HG03108 (cell line): ENCODE measurements around the gene SGK1.
A peak's percentile ranks its signal among the peaks of the same experiment; 100 is the strongest.
"Not testable (repeated sequence)": the region's sequence is repeated elsewhere in the genome, so short reads cannot be mapped to it uniquely, and the experiment has no call there.

Experiments
- ATAC-seq: cut with Tn5 transposase; IDR thresholded peaks from one replicate; pipeline ENCODE4 v1.9.1; 2021; ENCODE audit warnings: moderate library complexity; ENCODE audit not compliant: unreplicated experiment

SGK1 gene

DNA sequence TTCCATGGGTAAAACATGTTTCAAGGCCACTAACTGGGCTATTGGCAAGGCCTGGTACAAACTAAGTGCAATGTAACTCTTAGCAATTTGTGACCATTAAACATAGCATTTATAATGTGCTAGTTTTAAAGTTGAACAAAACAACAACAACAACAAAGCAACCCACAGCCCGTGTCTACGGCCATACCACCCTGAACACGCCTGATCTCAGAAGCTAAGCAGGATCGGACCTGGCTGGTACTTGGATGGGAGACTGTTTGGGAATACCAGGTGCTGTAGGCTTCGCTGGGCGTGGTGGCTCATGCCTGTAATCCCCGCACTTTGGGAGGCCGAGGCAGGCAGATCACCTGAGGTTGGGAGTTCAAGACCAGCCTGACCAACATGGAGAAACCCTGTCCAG, 61.0 kb downstream of the SGK1 start:
- no peak for ATAC-seq

DNA sequence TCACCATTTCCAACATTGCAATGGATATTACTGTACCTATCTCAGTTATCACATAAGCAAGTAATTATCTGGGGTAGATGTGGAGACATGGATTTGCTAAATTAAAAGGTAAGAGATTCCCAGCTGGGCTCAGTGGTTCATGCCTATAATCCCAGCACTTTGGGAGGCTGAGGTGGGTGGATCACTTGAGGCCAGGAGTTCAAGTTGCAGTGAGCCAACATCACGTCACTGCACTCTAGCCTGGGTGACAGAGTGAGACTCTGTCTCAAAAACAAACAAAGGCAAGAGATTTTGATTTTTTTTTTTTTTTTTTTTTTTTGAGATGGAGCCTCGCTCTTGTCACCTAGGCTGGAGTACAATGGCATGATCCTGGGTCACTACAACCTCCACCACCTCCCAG, 62.6 kb downstream of the SGK1 start:
- not testable (repeated sequence) for ATAC-seq

DNA sequence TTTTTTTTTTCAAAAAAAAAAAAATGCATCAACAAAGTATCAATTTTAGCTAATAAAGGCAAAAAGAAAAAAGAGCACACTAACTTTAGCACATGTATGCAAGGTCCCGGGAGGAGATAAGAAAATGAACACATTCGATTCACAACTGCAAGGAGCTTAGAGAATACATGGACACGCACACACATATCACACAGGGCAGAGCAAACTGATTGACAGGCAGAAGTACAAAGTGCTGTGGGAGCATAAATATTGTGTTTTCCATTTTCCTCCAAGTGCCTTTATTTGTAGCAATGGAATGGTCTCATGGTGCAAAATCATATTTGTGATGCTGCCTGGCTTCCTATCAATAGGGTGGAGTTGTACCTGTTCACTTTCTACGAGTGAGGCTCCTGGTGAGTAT, 63.8 kb downstream of the SGK1 start:
- ATAC-seq: no peak

DNA sequence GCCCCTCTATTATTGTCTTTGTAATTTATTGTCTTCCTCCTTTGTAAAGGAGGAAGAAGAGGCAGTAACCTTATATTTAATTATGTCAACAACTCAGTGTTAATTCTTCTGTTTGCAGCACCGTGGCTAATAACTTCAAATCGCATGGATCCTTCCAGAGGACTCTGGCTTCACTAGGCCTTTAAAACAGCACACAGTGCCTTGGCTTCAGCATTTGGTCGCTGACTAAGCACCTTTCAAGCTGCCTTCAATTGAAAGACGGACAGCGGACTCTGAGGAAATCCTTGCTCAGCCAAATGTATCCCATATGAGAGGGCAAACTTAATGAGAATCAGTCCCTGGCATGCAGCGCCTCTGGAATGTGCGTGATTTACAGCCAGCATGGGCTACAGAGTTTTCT, 64.2 kb downstream of the SGK1 start:
- ATAC-seq: no peak

DNA sequence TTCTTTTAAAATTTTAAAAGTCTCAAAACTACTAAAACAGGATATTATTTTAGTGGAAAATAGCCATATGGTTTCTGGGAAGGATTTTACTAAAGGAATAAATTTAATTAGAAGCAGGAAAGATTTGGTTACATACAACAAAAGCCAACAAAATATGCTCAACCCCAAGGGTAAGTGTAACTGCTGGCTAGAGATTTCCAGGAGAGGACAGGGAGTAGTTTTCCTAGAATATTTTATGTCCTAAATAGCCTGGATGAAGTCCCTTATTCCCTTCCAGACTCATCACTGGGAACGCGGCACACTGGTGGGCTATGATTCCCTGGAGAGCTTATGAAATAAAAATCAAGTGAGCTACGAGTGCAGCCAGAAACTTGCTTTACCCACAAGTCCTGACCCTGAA, 66.6 kb downstream of the SGK1 start:
- no peak for ATAC-seq

DNA sequence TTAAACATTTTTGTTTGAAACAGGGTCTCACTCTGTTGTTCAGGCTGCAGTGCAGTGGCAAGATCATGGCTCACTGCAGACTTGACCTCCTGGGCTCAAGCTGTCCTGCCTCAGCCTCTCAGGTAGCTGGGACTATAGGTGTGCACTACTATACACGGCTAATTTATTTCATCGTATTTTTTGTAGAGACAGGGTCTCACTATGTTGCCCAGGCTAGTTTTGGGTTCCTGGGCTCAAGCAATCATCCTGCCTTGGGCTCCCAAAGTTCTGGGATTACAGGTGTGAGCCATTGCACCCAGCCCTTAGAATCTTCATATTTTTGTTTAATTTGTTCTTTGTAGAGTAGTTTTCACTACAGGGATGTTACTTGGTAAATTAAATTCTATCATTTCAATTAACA, 67.1 kb downstream of the SGK1 start:
- ATAC-seq: no peak

DNA sequence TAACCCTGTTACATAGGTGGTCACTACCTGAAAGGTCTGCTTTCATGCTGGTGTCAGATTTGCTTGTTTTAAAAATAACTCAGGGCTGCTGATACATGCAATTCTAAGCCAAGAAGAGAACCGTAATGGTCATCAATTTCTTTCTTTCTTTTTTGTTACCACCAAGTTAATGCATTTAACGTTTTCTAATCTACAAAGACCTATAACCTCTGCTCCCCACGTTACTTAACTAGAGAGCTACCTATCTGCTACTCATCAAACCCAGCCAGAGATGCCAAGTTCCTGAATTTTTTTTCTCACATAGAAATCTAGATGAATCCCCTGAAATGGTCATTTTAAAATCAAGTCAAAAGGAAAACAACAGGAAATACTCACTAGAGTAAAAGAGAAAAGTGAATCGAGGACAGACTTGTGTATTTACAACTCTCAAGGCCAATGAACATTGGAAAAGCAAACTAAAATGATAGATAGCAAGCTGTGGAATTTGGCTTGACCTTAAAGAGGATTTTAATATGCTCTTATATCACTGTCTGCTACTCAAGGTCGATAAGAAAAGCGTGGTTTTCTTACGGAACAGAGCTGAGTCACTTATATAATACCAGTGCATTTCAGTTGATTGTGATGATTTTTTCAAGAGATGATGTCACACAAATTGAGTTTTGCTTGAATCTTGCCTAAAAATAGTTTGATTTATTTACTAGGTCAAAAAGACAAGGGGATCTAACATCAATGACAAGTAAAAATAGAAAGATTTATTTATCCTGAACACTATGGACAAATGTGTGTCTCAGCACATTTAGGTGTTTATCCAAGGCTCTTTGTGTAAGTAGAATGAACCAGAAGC, 67.9 kb downstream of the SGK1 start:
- ATAC-seq: no peak

DNA sequence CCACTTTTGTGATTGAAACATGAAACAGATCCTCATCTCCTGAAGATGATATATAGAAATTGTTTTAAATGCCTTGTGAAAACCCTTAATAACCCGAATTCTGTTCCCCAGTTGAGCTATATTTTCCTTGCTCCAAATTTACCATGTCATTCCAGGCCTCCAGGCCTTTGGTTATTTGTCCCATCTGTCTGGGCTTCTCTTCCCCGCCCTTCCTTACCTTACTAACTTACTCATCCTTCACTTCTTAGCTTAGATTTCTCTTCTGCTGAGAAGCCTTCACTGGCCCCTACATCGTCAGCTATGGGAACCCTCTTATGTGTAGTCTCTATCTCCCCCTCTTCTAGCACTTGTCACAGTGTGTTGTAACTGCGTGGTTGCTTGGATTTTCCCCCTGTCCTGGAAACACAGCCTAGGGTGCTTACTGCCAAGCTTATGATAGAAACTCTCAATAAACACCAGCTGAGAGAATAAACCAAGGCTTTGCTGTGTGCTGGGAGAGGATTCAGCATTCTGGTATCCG, 68.6 kb downstream of the SGK1 start:
- ATAC-seq: no peak

DNA sequence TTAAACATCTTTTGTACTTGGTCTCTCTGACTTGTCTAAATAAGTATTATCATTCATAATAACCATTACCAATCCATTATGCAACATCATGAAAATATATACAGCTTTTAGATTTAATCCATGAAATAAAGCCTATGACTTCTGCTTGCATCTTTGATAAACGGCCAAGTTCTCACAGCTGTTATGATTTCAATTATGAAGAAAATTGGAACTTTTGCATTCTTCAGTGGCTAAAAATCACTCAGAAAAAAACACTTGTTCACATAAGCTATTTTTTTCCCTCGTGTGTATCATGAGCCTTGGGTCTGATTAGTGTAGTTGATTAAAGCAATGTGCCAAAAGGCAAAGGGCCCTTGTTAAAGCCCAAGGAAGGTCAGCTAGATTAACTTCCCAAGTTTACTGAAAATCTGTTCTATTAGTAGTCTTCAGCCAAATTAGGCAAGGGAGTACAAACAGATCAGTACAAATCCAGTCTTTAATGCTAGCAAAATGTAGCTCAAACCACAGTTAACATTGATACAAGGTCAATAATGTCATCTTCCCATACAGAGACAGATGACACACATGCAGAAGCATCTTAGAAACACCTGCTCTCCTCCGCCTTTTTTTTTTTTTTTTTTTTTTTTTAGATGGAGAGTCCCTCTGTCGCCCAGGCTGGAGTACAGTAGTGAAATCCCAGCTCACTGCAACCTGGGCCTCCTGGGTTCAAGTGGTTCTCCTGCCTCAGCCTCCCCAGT, 69.9 kb downstream of the SGK1 start:
- no peak for ATAC-seq

DNA sequence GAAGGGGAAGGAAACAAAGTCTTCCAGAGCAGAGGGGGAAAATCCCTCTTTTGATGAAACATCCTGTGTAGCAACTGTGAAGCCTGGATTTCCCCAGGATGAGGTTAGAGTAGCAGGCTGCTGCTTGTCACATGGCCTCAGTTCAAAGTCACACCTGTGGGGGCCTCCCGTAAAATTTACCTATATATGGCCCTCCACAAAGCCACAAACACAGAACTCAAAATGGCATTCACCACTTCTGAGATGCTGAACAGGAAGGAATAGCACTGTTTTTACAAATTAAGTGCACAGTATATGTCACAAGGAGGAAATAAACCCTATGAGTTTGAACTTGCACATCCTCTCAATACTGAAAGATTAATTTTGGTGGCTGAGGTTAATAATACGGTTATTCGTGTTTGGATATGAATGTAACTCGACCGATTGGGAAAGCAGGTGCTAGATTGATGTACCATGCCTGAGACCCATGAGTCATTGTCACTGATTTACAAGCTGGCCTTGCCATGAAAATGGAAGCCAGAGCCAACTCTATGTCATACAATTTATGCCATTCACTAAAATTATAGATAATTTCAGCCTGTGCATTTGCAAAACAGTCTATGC, 70.6 kb downstream of the SGK1 start:
- ATAC-seq: peak; percentile 95

DNA sequence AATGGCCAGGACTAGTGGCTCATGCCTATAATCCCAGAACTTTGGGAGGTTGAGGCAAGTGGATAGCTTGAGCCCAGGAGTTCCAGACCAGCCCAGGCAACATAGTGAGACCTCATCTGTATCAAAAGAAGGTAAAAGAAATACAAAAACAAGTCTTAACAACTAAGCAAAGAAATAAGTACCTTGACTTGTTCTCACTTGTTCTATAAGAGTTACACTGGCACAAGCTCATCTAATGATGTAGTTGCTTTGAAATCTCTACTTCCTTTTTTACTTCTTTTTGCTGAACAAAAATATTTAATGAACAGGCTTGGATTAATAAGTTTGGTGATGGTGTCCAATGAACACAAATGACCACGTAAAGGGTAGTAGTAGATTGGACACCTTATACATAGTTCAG, 72.2 kb downstream of the SGK1 start:
- ATAC-seq: no peak

DNA sequence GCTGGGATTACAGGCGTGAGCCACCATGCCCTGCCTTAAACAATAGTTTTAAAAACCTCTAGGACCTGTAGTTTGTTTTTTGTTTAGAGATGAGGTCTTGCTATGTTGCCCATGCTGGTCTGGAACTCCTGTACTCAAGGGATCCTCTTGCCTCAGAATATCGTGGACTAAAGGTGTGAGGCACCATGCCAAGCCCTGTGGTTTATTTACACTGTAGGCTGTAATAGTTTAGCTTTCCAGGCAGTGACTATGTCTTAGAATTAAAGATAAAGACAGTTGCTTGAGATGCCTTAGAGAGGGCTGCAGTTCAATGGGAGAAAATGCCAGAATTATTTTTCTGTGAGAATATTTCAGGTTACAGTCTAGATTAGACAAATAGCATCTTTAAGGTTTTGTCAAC, 72.9 kb downstream of the SGK1 start:
- no peak for ATAC-seq

DNA sequence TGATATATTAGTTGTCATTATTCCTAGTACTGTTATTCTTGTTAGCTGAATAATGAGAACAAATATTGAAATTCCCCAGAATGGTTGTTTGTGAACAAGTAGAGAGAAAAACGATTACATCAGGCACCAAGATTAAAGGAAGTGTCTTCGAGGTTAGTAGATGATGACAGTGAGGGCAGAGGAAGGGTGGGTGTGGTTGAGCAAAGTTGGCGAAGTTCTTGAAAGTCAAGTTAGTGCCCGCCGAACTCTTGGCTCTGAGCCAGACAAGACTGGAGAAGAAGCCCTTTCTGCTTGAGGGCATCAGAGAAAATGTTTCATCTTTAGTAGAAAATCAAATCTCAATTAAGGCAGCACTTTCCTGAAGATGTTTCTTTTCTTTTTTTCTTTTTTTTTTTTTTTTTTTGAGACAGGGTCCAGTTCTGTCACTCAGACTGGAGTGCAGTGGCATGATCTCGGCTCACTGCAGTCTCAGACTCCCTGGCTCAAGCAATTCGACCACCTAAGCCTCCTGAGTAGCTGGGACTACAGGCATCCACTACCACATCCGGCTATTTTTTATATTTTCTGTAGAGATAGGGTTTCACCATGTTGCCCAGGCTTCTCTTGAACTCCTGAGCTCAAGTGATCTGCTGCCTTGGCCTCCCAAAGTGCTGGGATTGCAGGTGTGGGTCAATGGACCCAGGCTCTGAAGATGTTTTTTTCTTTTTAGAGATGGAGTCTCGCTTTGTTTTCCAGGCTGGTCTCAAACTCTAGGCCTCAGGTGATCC, 77.1 kb downstream of the SGK1 start:
- no peak for ATAC-seq

DNA sequence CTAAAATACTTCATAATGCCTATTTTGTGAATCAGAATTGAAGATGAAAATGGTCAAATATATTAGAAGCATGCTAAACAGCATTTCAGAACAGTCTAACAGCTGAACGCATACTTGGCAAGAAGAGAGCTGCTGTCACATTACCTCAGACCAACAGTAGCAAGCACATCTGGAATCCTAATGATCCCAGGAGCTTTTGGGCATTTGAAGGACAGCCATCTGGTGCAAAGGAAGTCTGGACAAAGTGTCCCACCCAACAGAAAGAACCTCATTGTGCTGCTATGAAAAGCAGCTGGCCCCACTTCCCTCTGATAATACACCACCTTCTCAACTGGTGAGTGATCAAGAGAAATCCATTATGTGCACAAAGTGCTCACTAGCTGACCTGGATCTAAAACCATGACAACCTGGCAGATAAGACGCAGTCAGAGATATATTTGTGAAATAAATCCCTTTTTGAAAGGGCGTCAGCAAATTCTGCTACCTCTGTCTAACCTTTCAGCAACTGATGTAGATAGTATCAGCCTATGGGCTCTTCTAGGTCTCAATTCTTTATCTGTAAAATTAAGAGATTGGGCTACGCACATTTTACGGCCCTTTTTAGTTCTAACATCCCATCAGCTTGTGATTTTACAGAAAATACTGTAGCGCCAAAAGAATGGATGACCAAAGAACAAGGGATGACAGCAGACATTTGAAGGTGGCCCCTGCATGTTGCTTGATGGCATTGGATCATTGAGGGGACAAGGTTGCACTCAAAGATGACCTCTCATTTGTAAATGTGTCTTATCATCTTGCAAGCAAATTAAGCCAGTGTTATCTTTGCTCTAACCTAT, 78.7 kb downstream of the SGK1 start:
- no peak for ATAC-seq

DNA sequence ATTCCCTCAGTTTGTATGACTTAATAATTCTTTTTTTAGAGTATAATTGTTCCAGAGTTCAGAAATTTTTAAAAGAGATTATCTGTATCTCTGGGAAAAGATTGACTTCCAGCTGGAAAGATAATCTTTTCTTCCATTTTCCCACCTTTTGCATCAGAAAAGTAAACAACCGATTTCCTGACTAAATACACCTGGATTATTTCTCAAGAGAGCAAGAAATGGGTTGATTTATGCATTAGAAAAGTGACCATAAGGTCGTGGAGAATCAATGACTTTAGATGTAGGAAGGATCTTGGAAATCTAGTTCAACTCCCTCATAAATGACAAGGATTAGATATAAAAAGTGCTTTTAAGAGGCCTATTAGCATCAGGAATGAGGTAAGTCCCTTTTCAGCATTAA, 79.9 kb downstream of the SGK1 start:
- ATAC-seq: no peak

DNA sequence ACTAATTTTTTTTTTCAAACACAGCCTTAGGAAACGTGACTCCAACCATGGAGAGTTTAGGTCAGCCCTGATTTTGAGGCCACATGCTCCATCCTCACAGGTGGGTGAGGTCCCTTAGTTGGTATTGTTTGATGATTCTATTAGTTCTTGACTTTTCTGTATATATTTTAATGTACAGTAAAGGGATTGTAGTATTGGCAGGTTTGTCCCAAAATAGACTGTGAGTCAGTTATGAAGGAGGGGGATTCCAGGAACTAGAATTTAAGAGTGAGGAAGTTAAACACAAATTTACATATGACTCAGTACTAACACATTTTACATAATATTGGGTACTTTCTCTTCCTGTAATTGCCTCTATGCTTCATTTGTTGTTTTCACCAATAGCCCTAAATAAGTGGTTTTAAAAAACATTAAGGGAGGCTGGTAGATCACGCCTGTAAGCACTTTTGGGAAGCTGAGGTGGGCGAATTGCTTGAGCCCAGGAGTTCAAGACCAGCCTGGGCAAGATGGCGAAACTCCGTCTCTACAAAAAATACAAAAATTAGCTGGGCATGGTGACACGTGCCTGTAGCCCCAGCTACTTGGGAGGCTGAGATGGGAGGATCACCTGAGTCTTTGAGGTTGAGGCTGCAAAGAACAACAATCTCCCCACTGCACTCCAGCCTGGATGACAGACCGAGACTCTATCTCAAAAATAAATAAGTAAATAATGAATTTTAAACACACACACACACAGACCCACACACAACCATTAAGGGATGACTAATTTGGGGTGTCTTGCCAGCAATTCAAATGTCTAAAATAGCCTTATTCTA, 81.8 kb downstream of the SGK1 start:
- peak; percentile 97 for ATAC-seq

DNA sequence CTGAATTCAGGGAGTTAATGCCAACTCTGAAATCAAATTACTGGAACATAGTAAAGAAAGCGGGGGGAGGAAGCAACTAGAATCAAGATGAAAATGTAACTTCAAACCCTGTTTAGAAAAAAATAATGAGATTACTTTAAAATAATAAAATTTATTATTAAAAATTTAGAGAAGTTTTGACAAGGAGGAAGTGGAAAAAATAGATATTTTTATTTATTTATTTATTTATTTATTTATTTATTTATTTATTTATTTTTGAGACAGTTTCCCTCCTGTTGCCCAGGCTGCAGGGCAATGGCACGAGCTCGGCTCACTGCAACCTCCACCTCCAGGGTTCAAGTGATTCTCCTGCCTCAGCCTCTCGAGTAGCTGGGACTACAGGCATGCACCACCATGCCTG, 82.6 kb downstream of the SGK1 start:
- ATAC-seq: not testable (repeated sequence)

DNA sequence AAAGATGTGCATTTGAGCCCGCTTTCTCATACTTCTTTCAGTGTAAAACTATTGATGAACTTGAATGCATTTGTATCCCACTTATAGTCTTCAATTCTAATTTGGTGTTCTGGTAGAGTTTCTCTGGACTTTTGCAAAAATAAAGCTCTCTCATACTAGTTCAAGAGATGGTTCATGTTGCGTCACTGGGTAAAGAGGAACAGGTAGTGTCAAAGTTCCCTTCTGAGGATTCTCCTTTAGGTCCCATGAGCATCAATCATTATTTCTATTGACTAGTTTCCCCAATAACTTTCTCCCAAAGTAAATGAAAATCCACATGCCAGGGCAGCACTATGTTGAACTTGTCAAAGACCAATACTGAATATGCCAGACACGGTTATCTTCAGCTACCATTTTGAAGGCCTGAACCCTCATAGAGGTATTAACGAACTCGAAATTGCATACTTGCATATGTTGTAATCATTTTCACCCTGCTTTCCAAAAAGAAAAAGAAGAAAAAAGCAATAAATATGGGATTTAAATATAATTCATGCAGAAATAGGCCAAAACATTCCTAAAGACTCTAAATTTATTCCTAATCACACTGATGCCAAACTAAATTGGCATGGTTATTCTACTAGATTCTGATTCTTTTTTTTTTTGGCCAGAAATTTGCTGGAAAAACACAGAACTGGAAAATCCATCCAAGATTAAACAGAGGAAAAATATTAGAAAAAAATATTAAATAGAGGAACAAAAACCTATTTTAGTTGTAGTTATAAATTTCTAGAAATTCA, 84.5 kb downstream of the SGK1 start:
- no peak for ATAC-seq

DNA sequence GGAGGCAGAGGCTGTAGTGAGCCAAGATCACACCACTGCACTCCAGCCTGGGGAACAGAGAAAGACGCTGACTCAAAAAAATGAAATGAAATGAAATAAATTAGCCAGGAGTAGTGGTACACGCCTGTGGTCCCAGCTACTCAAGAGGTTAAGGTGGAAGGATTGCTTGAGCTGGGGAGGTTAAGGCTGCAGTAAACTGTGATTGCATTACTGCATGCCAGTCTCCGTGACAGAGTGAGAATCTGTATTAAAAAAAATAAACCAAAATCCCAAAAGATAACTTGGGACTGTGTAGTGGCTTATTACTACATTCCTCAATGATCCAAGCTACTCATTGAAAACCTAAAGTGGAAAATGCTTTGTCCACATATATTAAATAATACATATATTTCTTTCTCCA, 87.0 kb downstream of the SGK1 start:
- ATAC-seq: no peak
